Heart left ventricle (tissue), 13 donors: ENCODE measurements around the gene TNFRSF14.

Experiments used
- POLR2A ChIP-seq, 2 donors: fragments of 450-650 bp; IDR thresholded peaks; one replicate each; pipeline ENCODE4 v1.6.1; 2017; ENCODE audit warnings: antibody characterized with exemption in 2 of 2, mild to moderate bottlenecking in 2 of 2, moderate library complexity in 2 of 2
- TF ChIP-seq, protein P1 (sequence below), 12 donors: fragments of 200-600 bp; sonication (generic) in 4 of 12; IDR thresholded peaks; one replicate each; pipeline versions ENCODE4 v1.5.0 to v1.8.0; 2018 to 2022; ENCODE audit warnings: antibody characterized with exemption in 12 of 12, mild to moderate bottlenecking in 5 of 12
- donor health status: ischemic (EF 13 %, LVEDD 7.1; RV severe dilation, severe dysfunction).
- donor health status: DM: no; HTN: yes; CAD: no.
- donor health status: DM: no; HTN: no; CAD: no.
- donor health status: ischemic (EF 25% LVEDD 6.9; RV normal size, moderate dysfunction).
- donor health status: ischemic (EF 25% LVEDD 5.7; RV mildly dilated, moderate dysfunction).
- donor health status: ischemic (EF 35%, LVEDD 5.7; RV mildly dilated, moderate dysfunction).
- donor health status: nonischemic (EF 11% LVEDD 7.7; RV severe dilation, severe dysfunction).
- donor health status: DM: yes; HTN: yes; CAD: no.
- donor health status: PGD.
- donor health status: ischemic (EF 29% LVEDD 5.4; RV normal size, mild dysfunction).
- donor health status: nonischemic (EF 23%, LVEDD 6.1; RV moderate dilation, normal function).

- TF ChIP-seq, protein P1, sequence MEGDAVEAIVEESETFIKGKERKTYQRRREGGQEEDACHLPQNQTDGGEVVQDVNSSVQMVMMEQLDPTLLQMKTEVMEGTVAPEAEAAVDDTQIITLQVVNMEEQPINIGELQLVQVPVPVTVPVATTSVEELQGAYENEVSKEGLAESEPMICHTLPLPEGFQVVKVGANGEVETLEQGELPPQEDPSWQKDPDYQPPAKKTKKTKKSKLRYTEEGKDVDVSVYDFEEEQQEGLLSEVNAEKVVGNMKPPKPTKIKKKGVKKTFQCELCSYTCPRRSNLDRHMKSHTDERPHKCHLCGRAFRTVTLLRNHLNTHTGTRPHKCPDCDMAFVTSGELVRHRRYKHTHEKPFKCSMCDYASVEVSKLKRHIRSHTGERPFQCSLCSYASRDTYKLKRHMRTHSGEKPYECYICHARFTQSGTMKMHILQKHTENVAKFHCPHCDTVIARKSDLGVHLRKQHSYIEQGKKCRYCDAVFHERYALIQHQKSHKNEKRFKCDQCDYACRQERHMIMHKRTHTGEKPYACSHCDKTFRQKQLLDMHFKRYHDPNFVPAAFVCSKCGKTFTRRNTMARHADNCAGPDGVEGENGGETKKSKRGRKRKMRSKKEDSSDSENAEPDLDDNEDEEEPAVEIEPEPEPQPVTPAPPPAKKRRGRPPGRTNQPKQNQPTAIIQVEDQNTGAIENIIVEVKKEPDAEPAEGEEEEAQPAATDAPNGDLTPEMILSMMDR (IDR thresholded peaks at IDR 0.05) = no peak
- TF ChIP-seq POLR2A (IDR thresholded peaks at IDR 0.05) = no peak
These were observed 15.2 kb downstream of the TNFRSF14 start for GRCh38 chr1:2571348-2571747.
